NCI-H524 (cell line): ENCODE data around the gene TENT5D.
"Not testable (repeated sequence)": the region's sequence is repeated elsewhere in the genome, so short reads cannot be mapped to it uniquely, and the experiment has no call there.

Experiments used
- DNase-seq, 2 experiments: peaks; one replicate each; lab custom pipeline; 2025; lab: John Stamatoyannopoulos, UW

Gene TENT5D

DNA sequence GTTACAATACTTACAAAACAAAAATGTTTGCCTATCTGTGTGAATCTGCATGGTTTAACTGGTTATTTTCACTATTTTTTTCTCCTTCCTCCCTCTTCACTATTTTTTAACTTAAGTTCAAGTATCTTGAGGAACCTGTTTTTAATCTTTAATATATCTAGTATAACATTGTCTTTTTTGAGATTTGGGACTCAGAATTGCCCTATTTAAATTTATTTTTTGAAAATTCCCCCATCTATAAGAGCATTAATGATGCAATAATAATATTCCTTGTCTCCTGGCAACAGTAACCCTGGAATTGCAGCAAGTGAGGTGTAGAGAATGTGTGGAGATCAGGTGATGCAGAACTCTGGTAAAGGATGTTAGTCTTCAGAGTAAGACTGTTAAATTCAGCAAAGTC, at the start of gene TENT5D:
Gene TENT5D, plus strand, starts transcription at position 301 of the 400 bp plus-strand sequence. CDS start 22,093 bp downstream, outside the sequence.
- no peak for DNase-seq

DNA sequence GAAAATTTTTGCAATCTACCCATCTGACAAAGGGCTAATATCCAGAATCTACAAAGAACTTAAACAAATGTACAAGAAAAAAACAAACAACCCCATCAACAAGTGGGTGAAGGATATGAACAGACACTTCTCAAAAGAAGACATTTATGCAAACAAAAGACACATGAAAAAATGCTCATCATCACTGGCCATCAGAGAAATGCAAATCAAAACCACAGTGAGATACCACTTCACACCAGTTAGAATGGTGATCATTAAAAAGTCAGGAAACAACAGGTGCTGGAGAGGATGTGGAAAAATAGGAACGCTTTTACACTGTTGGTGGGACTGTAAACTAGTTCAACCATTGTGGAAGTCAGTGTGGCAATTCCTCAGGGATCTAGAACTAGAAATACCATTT, 34.6 kb upstream of the TENT5D start:
- DNase-seq = not testable (repeated sequence)

DNA sequence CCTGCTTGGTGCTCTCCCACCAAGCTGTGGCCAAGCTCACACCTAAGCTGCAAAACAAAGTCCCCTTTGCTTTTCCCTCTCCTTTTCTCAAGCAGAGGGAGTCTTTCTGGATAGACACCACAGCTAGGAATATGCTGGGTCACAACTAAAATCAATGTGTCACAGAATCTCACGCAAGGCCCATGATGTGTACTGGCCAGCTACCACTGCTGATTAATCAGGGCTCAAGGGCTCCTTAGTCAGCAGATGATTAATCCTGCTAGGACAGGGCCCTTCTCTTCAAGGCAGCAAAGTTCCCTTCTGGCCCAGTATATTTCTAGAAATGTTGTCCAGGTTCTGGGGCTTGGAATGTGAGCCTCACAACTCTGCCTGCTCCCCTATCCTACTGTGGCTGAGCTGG, 32.0 kb upstream of the TENT5D start:
- DNase-seq = no peak

DNA sequence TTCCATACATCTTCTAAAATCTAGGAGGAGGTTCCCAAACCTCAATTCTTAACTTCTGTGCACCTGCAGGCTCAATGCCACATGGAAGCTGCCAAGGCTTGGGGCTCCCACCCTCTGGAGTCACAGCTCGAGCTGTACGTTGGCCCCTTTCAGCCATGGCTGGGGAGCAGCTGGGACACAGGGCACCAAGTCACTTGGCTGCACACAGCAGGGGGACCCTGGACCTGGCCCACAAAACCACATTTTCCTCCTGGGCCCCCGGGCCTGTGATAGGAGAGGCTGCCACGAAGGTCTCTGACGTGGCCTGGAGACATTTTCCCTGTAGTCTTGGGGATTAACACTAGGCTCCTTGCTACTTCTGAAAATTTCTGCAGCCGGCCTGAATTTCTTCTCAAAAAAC, 8.2 kb upstream of the TENT5D start:
- DNase-seq = no peak

DNA sequence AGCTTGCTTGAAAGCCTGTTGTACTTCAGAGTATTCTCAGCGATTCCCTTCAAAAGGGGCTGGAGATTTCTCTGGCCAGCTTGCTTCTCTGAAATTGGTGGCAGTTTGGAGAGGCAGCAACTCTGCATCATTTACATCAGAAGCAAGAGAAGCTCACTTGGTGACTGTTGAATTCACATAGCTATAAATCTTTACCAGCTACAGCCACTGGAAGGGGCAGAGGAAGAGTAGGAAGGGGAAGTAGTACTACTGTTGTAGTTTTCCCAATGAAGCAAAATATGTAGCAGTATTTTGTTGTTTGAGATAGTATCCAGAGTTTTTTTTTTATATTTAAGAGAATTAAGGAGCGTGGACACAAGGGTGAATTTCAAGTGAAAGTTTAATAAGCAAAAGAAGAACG, 2.8 kb downstream of the TENT5D start:
- DNase-seq = no peak

DNA sequence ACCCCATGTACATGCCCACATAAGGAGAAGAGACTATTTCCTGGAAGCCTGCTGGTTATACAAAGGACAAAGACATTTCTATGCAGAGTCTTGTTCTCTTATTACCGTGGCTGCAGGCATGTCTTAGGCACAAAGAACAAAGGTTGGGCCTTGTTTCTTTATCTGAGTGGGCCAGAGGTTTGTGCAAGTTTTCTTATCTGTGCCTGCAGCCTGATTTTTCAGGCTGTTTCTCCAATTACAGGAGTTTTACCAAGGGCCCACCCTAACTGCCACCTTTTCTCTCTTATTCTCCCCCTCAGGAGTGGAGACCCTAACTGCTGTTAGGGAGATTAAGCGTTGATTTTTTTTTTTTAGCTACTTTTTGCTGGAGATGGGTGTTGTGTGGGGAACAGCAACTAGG, 3.5 kb downstream of the TENT5D start:
- no peak for DNase-seq

DNA sequence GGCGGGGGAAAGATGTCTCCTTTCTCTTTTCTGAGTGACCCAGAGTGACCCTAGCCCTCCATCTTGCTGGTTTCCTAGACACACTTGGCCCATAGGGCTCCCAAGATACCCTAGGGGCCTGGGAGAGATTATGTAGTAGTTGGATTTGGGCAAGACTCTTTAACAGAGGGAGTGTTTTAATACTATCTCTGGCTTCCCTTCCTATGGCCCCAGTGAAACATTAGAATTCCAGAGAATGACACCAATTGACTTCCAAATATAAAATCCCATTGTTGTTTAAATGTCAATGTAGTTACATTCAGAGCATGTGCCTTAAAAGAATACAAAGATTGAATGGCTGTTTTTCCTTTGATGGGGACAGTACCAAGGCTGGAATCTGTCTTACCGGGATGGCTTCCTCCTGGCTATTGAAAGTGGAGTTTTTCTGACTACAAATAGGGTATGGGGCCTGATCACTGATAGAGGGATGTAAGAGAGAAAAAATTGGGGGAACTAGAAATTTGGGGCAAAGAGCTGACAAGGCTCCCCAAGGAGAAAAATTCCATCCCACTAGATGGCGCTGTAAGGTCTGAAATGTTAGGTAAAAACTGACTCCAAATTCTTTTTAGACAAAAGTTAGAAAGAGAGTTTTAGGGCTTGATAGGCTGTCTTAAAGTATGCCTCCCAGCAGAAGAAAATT, 10.7 kb downstream of the TENT5D start:
- DNase-seq = peak in 1 of 2 experiments; percentile 1

DNA sequence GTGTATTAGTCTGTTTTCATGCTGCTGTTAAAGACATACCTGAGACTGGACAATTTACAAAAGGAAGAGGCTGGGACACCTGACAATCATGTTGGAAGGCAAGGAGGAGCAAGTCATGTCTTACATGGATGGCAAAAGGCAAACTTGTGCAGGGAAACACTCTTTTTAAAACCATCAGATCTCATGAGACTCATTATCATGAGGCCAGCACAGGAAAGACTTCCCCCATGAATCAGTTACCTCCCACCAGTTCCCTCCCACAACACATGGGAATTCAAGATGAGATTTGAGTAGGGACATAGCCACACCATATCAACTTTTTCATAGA, 11.2 kb downstream of the TENT5D start:
- DNase-seq = no peak

DNA sequence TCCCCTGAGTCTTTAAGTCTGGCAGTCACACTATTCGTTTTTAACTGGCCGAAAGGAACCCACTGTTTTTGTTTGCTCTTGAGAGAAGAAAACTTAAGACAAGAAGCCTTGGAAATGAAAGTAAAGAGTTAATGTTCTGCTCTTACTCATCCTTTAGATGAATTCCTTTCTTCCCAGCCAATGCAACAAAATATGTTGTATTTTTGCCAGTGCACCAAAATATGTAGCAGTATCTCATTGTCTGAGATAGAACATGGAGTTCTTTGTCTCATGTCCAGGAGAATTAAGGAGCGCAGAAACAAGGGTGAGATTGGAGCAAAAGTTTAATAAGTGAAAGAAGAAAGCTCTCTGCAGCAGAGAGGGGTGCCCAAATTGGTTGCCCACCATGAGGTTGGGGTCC, 12.2 kb downstream of the TENT5D start:
- DNase-seq = no peak

DNA sequence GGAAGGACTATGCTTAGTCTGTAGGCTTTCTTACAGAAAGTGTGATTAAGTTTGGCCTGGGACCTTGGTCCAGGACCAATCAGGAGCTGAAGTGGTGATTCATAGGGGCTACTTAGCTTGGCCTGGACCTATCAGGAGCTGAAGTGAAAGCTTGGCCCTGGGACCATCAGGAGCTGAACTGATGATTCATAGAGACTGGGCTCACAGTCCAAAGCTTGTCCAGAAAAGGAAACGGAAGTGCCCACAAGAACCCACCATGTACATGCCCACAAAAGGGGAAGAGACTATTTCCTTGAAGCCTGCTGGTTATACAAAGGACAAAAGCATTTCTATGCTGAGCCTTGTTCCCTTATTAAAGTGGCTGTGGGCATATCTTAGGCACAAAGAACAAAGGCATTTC, 12.6 kb downstream of the TENT5D start:
- DNase-seq = no peak

DNA sequence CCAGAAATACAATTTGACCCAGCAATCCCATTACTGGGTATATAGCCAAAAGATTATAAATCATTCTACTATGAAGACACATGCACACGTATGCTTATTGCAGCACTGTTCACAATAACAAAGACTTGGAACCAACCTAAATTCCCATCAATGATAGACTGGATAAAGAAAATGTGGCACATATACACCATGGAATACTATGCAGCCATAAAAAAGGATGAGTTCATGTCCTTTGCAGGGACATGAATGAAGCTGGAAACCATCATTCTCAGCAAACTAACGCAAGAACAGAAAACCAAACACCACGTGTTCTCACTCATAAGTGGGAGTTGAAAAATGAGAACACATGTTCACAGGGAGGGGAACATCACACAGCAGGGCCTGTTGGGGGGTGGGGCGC, 47.9 kb downstream of the TENT5D start:
- not testable (repeated sequence) for DNase-seq

DNA sequence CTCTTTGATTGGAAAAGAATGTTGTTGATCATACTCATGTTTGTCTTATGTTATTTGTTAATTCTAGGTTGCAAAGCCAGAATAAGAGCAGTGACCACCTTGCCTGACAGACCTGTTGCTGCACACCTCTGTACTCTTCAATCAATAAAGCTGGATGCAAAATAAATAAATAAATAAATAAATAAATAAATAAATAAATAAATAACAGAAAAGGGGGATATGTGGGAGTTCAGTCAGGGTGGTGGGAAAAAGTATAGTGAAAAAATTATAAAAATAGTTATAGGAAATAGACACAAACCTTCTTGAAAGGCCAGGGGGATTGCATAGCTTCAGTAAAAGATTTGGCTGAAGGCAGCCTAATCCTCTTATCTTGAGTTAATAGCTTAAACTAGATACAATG, 51.3 kb downstream of the TENT5D start:
- no peak for DNase-seq

DNA sequence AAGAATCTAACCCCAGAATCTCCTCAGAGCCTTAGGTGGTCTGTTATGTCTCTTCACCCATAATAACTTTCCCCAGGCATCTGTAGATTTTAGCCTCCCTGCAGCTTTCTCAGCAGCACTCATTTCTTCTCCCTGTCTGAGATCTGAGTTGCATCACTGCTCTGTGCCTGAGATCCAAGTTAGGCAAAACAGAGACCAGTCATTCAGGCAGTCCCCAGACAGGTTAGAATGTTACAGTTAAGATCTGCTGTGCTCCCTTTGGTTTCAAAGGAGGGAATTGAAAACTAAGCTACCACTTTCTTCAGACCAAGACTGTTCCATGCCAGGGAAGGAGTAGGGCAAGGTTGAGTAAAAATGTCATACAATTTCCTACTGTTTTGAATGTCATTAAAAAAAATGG, 65.3 kb downstream of the TENT5D start:
- no peak for DNase-seq

DNA sequence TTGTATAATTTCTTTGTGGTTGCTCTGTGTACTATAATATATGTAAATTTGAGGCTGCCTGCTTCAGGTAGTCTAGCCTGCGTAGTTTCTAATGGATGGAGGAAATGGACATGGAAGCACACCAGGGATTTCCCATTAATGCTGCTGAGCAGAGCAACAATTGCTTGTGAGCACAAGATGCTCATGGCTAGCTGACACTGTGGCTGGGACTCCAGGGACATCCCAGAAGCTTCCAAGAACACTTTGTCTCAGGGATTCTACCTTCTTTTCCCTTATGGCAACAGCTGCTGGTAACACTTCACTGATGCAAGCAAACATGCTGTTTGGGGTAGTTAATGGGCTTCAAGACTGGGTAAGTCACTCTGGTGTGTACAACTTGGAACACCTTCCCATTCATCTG, 66.1 kb downstream of the TENT5D start:
- DNase-seq = no peak

DNA sequence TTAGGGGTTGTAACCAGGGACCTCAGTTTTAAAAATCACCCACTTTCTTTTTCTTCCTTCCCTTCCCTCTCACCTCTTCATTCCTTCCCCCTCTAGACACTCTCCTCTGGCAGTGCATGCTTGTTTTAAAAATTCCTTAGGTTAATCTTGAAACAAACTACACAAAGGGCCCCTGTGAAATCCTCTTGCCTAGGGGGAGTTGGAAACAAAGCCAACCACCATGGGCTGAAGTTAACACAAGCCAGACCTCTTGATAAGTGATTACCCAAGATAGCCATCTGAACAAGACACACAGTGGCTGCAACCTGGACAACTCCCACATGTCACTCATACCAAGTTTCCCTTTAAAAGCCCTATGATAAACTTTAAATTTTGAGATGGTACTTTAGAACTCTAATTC, 68.9 kb downstream of the TENT5D start:
- no peak for DNase-seq
